KMS-11 (cell line): ENCODE measurements around the gene SCCPDH.

Experiments
- H2AFZ ChIP-seq: fragments of 200-600 bp; sonication (generic); 2 replicates; pipeline ENCODE4 v1.6.1; 2016; ENCODE audit warnings: antibody characterized with exemption, mixed run types, low read depth
- H3K27ac ChIP-seq: fragments of 200-600 bp; sonication (generic); 2 replicates; pipeline ENCODE4 v1.6.1; 2016; ENCODE audit warnings: mild to moderate bottlenecking, mixed run types
- H3K27me3 ChIP-seq: fragments of 200-600 bp; sonication (generic); 2 replicates; pipeline ENCODE4 v1.6.1; 2017; ENCODE audit warnings: mild to moderate bottlenecking, low read depth, mixed run types, moderate library complexity; ENCODE audit not compliant: insufficient read depth
- H3K36me3 ChIP-seq: fragments of 200-600 bp; sonication (generic); 2 replicates; pipeline ENCODE4 v1.6.1; 2017; ENCODE audit warnings: mild to moderate bottlenecking, mixed run types; ENCODE audit not compliant: insufficient read depth
- H3K4me1 ChIP-seq: fragments of 200-600 bp; sonication (generic); 2 replicates; pipeline ENCODE4 v1.6.1; 2016; ENCODE audit warnings: mild to moderate bottlenecking, low read depth, mixed run types; ENCODE audit not compliant: poor library complexity, severe bottlenecking
- H3K4me2 ChIP-seq: fragments of 200-600 bp; sonication (generic); 2 replicates; pipeline ENCODE4 v1.7.0; 2016; ENCODE audit warnings: mild to moderate bottlenecking, mixed run types
- H3K4me3 ChIP-seq: fragments of 200-600 bp; sonication (generic); IDR thresholded peaks from 2 replicates; pipeline ENCODE4 v1.6.1; 2017; ENCODE audit warnings: low read depth, low read length, mixed read lengths; ENCODE audit not compliant: insufficient read depth
- H3K79me2 ChIP-seq: fragments of 200-600 bp; sonication (generic); 2 replicates; pipeline ENCODE4 v1.6.1; 2016; ENCODE audit warnings: low read depth, mixed run types; ENCODE audit not compliant: insufficient read depth
- H3K9ac ChIP-seq: fragments of 200-600 bp; sonication (generic); 2 replicates; pipeline ENCODE4 v1.6.1; 2016; ENCODE audit warnings: mild to moderate bottlenecking, mixed run types
- H4K20me1 ChIP-seq: fragments of 200-600 bp; sonication (generic); 2 replicates; pipeline ENCODE4 v1.6.1; 2016; ENCODE audit warnings: mild to moderate bottlenecking, mixed run types; ENCODE audit not compliant: insufficient read depth
- CTCF ChIP-seq: fragments of 200-600 bp; sonication (generic); conservative IDR thresholded peaks from 2 replicates; pipeline ENCODE4 v1.6.1; 2017; ENCODE audit warnings: low read depth, mild to moderate bottlenecking, antibody characterized with exemption, low read length, moderate library complexity, mixed read lengths

The SCCPDH gene

GRCh38 chr1:246768403-246769020, 44.3 kb downstream of the SCCPDH start:
- Histone ChIP-seq H3K27me3 (no peaks in the 10 kb centered on the region), H2AFZ (no peak overlapping the region), H3K9ac (no peak overlapping the region), H3K79me2 (no peaks in the 10 kb centered on the region), H3K4me2 (no peak overlapping the region), H3K27ac (no peak overlapping the region), H3K4me3 (no peak overlapping the region), H3K36me3 (no peaks in the 10 kb centered on the region), H3K4me1 (no peaks in the 10 kb centered on the region), H4K20me1 (no peaks in the 10 kb centered on the region)
- no peak for TF ChIP-seq CTCF

GRCh38 chr1:246769306-246769705, 45.1 kb downstream of the SCCPDH start:
- H3K27ac ChIP-seq = no peak overlapping the region
- no peak overlapping the region for H3K9ac ChIP-seq
- no peak overlapping the region for H3K4me3 ChIP-seq
- no peak for TF ChIP-seq CTCF
- no peaks in the 10 kb centered on the region for H3K79me2 ChIP-seq
- H3K27me3 ChIP-seq = no peaks in the 10 kb centered on the region
- no peak overlapping the region for H2AFZ ChIP-seq
- H4K20me1 ChIP-seq = no peaks in the 10 kb centered on the region
- no peaks in the 10 kb centered on the region for H3K36me3 ChIP-seq
- H3K4me1 ChIP-seq = no peaks in the 10 kb centered on the region
- no peak overlapping the region for H3K4me2 ChIP-seq

GRCh38 chr1:246771366-246771765, 47.2 kb downstream of the SCCPDH start:
- H3K4me3 ChIP-seq = no peak overlapping the region
- TF ChIP-seq CTCF = no peak
- H3K4me1 ChIP-seq = no peaks in the 10 kb centered on the region
- no peak overlapping the region for H3K9ac ChIP-seq
- no peak overlapping the region for H2AFZ ChIP-seq
- no peaks in the 10 kb centered on the region for H4K20me1 ChIP-seq
- no peak overlapping the region for H3K27ac ChIP-seq
- H3K79me2 ChIP-seq = no peaks in the 10 kb centered on the region
- H3K27me3 ChIP-seq = no peaks in the 10 kb centered on the region
- H3K4me2 ChIP-seq = no peak overlapping the region
- H3K36me3 ChIP-seq = no peaks in the 10 kb centered on the region

GRCh38 chr1:246772686-246773085, 48.5 kb downstream of the SCCPDH start:
- no peaks in the 10 kb centered on the region for H3K36me3 ChIP-seq
- H3K9ac ChIP-seq = no peak overlapping the region
- H2AFZ ChIP-seq = no peak overlapping the region

More at GRCh38 chr1:246772686-246773085, 48.5 kb downstream of the SCCPDH start:
- no peak for TF ChIP-seq CTCF
- H3K4me1 ChIP-seq = no peaks in the 10 kb centered on the region
- H3K27me3 ChIP-seq = no peaks in the 10 kb centered on the region
- H3K27ac ChIP-seq = no peak overlapping the region
- H4K20me1 ChIP-seq = no peaks in the 10 kb centered on the region
- H3K4me3 ChIP-seq = no peak overlapping the region
- no peaks in the 10 kb centered on the region for H3K79me2 ChIP-seq
- no peak overlapping the region for H3K4me2 ChIP-seq
